A673 (cell line): ENCODE results near the gene ITGB6. TPM values are rescaled to one million over a fixed set of nuclear protein-coding genes. Genes with fewer than 3 reads are reported as not detected.

Source experiments
- BruUV-seq: library from RNA; stranded (reverse); fragments of 400-500 nt; replicated peaks from 2 replicates; lab custom pipeline; 2021; lab: Mats Ljungman, UMichigan
- CTCF ChIA-PET: fragments of 300-600 bp; sonication (Branson Sonifier 250); formaldehyde crosslinking; loops from one replicate; lab custom pipeline; 2022; ENCODE audit warnings: antibody characterized with exemption; lab: Charles Lee
- POLR2A ChIA-PET: fragments of 300-600 bp; sonication (Branson Sonifier 250); formaldehyde crosslinking; loops from one replicate; lab custom pipeline; 2022; ENCODE audit warnings: antibody characterized with exemption; ENCODE audit not compliant: low non-redundant PET; lab: Charles Lee
- DNase-seq: peaks from one replicate; pipeline ENCODE4 v3.0.0-alpha.2; 2015; ENCODE audit warnings: low spot score
- H3K27ac ChIP-seq: fragments of 200-600 bp; sonication (generic); 2 replicates; pipeline ENCODE4 v1.5.1; 2016; ENCODE audit warnings: mixed run types, low read depth, mild to moderate bottlenecking, mixed read lengths, antibody characterized with exemption, low read length; ENCODE audit not compliant: poor library complexity, severe bottlenecking
- H3K27me3 ChIP-seq: fragments of 200-600 bp; sonication (generic); replicated peaks from 2 replicates; pipeline ENCODE4 v1.6.1; 2017; ENCODE audit warnings: mixed run types, low read depth, mild to moderate bottlenecking, mixed read lengths, antibody characterized with exemption, low read length; ENCODE audit not compliant: insufficient read depth, poor library complexity
- H3K36me3 ChIP-seq: fragments of 200-600 bp; sonication (generic); 2 replicates; pipeline ENCODE4 v1.6.1; 2016; ENCODE audit warnings: mixed run types, mild to moderate bottlenecking, mixed read lengths, antibody characterized with exemption, low read length; ENCODE audit not compliant: insufficient read depth, poor library complexity, severe bottlenecking
- H3K4me1 ChIP-seq: fragments of 200-600 bp; sonication (generic); 2 replicates; pipeline ENCODE4 v1.6.1; 2017; ENCODE audit warnings: mixed run types, mild to moderate bottlenecking, mixed read lengths, antibody characterized with exemption, low read length; ENCODE audit not compliant: insufficient read depth, poor library complexity, severe bottlenecking
- H3K4me3 ChIP-seq: fragments of 200-600 bp; sonication (generic); 2 replicates; pipeline ENCODE4 v1.5.1; 2016; ENCODE audit warnings: low read depth, mixed run types, mild to moderate bottlenecking, mixed read lengths, low read length; ENCODE audit not compliant: poor library complexity, severe bottlenecking
- H3K9me3 ChIP-seq: fragments of 200-600 bp; sonication (generic); 2 replicates; pipeline ENCODE4 v1.6.1; 2016; ENCODE audit warnings: mixed run types, low read depth, mild to moderate bottlenecking, mixed read lengths, antibody characterized with exemption, low read length; ENCODE audit not compliant: poor library complexity, severe bottlenecking
- CTCF ChIP-seq: fragments of 300-800, 200-600 bp; sonication (generic); conservative IDR thresholded peaks from 2 replicates; pipeline ENCODE4 v1.5.1; 2017; ENCODE audit warnings: low read depth, mild to moderate bottlenecking, antibody characterized with exemption, low read length, moderate library complexity, mixed read lengths
- EZH2 ChIP-seq: fragments of 200-600 bp; sonication (generic); IDR thresholded peaks from 2 replicates; pipeline ENCODE4 v1.6.1; 2017; ENCODE audit warnings: borderline replicate concordance, low read depth, mild to moderate bottlenecking, mixed read lengths, antibody characterized with exemption, low read length; ENCODE audit not compliant: poor library complexity, severe bottlenecking
- intact Hi-C: fragments of 100-400 bp; cut with micrococcal nuclease; formaldehyde crosslinking; loops from one replicate; pipeline ENCODE4 v1.10.0; 2022; ENCODE audit not compliant: unreplicated experiment
- total RNA-seq: library from RNA; stranded (reverse); gene quantifications from 2 replicates; pipeline ENCODE4 v1.2.3, GENCODE V29; 2021

ITGB6 gene
- total RNA-seq, 1 experiment from 2014 or later: not detected

GRCh38 chr2:160180172-160180571, 19.9 kb downstream of the ITGB6 start:
- Histone ChIP-seq H3K36me3 (no peaks in the 10 kb centered on the region), H3K4me1 (no peaks in the 10 kb centered on the region), H3K27ac (no peak overlapping the region), H3K9me3 (no peaks in the 10 kb centered on the region), H3K27me3 (no peaks in the 10 kb centered on the region), H3K4me3 (no peak overlapping the region)
- DNase-seq: no peak
- BruUV-seq: no TSS peak
- CTCF ChIA-PET: no interaction called here
- POLR2A ChIA-PET: no interaction called here
- no peak for TF ChIP-seq CTCF
- TF ChIP-seq EZH2: no peak
- intact Hi-C loops: no loop called here

- ChIA-PET POLR2A (no interaction called here), CTCF (no interaction called here)
- Histone ChIP-seq H3K27ac (no peak overlapping the region), H3K36me3 (no peaks in the 10 kb centered on the region), H3K9me3 (no peaks in the 10 kb centered on the region), H3K27me3 (no peaks in the 10 kb centered on the region), H3K4me3 (no peak overlapping the region), H3K4me1 (no peaks in the 10 kb centered on the region)
- no peak for TF ChIP-seq CTCF
- TF ChIP-seq EZH2: no peak
- intact Hi-C loops: no loop called here
- DNase-seq: no peak
- BruUV-seq: no TSS peak
Observed at GRCh38 chr2:160175169-160176134, 24.6 kb downstream of the ITGB6 start.

- BruUV-seq: no TSS peak
- TF ChIP-seq EZH2 (no peak), CTCF (no peak)
- no peaks in the 10 kb centered on the region for H3K4me1 ChIP-seq
- intact Hi-C loops: no loop called here
- H3K27me3 ChIP-seq: no peaks in the 10 kb centered on the region
- H3K4me3 ChIP-seq: no peak overlapping the region
- no peaks in the 10 kb centered on the region for H3K9me3 ChIP-seq
- DNase-seq: no peak
- POLR2A ChIA-PET: no interaction called here
- CTCF ChIA-PET: no interaction called here
- no peaks in the 10 kb centered on the region for H3K36me3 ChIP-seq
- H3K27ac ChIP-seq: no peak overlapping the region
Observed at GRCh38 chr2:160174322-160174721, 25.8 kb downstream of the ITGB6 start.
